ENCODE data around the gene SLC1A7. TPM values are rescaled to one million over a fixed set of nuclear protein-coding genes. Genes with fewer than 3 reads are reported as not detected.

Gene SLC1A7
- polyA plus RNA-seq, 1 donor (not counting 4 experiments of a cell fraction or from before 2014, with no cell fraction given) = not detected

DNA sequence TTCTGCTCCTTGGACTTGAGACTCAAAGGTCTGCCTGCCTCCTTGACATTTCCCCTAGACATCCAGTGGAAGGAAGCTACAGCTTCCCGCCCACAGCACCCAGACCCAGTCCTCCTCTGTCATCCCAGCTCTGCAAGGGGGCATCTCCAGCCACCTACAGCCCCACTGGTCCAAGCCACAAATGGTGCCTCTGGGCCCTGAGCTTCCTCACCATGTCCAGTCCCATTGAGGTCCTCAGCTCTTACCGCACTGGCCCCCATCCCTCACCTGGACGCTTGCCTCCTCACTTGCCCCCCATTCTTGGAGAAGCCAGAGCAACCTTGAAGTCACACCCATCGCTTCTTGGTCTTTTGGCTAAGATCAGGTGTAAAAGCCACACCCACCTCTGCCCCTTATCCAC is 67.2 kb downstream of the SLC1A7 start:
- no peak overlapping the region for H3K9ac ChIP-seq (ENCODE audit: control insufficient read depth, extremely low read depth, insufficient read depth, low read length)
- no peak overlapping the region for H2AFZ ChIP-seq (ENCODE audit: control insufficient read depth, low read length)
- peaks cover 5% of the 10 kb centered on the region for H3K27me3 ChIP-seq (ENCODE audit: control insufficient read depth, extremely low read depth, insufficient read depth, low read length)
- H3K27ac ChIP-seq (ENCODE audit: control insufficient read depth, insufficient read depth, low read length) = no peak overlapping the region
- no peaks in the 10 kb centered on the region for H3K36me3 ChIP-seq (ENCODE audit: control insufficient read depth in 2 of 2, extremely low read depth in 1 of 2, insufficient read depth in 2 of 2, low read length in 2 of 2)
- DNase-seq (ENCODE audit: low read depth, low spot score) (no peak), FAIRE-seq (no peak)
- no peaks in the 10 kb centered on the region for H3K9me1 ChIP-seq (ENCODE audit: control insufficient read depth, extremely low read depth, insufficient read depth, low read length)
- H3K9me3 ChIP-seq (ENCODE audit: control insufficient read depth, low read depth, low read length) = no peaks in the 10 kb centered on the region
- H3K4me1 ChIP-seq (ENCODE audit: control insufficient read depth, extremely low read depth, insufficient read depth, low read length) = no peaks in the 10 kb centered on the region
- dilution Hi-C loops (cut with MboI; ENCODE audit: extremely low pct_ligation_motif_present, low sequenced_read_pairs) = no loop called here
- H3K79me2 ChIP-seq (ENCODE audit: control insufficient read depth, insufficient read depth, low read length) = no peaks in the 10 kb centered on the region
- no peaks in the 10 kb centered on the region for H4K20me1 ChIP-seq (ENCODE audit: control insufficient read depth, extremely low read depth, insufficient read depth, low read length)
- H3K4me3 ChIP-seq (ENCODE audit: control insufficient read depth in 2 of 3, extremely low read depth in 1 of 3, insufficient read depth in 2 of 3, low read depth in 1 of 3, low read length in 3 of 3) = no peak overlapping the region
- TF ChIP-seq, protein P1, sequence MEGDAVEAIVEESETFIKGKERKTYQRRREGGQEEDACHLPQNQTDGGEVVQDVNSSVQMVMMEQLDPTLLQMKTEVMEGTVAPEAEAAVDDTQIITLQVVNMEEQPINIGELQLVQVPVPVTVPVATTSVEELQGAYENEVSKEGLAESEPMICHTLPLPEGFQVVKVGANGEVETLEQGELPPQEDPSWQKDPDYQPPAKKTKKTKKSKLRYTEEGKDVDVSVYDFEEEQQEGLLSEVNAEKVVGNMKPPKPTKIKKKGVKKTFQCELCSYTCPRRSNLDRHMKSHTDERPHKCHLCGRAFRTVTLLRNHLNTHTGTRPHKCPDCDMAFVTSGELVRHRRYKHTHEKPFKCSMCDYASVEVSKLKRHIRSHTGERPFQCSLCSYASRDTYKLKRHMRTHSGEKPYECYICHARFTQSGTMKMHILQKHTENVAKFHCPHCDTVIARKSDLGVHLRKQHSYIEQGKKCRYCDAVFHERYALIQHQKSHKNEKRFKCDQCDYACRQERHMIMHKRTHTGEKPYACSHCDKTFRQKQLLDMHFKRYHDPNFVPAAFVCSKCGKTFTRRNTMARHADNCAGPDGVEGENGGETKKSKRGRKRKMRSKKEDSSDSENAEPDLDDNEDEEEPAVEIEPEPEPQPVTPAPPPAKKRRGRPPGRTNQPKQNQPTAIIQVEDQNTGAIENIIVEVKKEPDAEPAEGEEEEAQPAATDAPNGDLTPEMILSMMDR (optimal IDR thresholded peaks at IDR 0.05 in 1 of 3, IDR thresholded peaks at IDR 0.05 in 1 of 3, conservative IDR thresholded peaks at IDR 0.05 in 1 of 3; ENCODE audit: extremely low read depth in 1 of 3, insufficient read depth in 2 of 3, low read length in 3 of 3) = no peak
- no peak for TF ChIP-seq EZH2 (IDR thresholded peaks at IDR 0.05; ENCODE audit: low read length)
- H3K4me2 ChIP-seq (ENCODE audit: control insufficient read depth, extremely low read depth, insufficient read depth, low read depth, low read length) = no peak overlapping the region

DNA sequence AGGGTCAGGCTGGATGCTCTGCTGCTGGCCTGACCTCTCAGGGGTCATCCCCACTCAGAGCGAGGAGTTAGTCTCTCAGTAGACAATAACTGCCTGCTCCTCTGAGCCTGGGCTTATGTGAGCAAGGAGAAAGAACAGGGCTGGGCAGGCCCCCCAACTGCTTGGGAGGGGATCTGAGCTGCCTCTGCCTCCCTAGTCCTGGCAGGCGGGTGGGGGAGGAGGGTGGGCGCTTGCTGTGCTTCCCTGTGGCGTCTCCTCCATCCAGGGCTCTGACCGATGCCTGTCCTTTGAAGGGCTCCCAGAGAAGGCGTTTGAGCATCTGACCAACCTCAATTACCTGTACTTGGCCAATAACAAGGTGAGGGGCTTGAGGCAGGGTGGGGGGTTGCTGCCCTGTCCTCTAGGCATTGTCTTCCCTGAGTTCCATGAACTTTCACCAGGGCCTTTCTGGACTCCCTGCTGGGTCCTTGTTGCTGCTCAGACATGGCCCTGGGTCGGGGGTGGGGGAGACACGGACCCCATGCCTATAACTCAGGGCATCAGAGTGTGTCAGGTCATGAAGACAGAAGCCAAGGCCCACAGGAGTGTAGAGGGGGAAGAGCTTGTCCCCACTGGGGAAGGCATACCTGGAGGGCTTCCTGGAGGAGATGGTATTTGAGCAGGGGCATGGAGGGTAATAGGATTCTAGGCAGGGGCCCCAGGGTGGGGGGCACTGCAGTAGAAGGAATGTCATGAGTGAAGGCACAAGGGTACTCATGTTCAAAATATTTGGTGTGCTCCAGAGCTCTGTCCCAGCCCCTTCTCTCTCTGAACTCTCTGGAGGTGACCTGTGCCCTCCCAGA is 67.9 kb downstream of the SLC1A7 start:
- no peaks in the 10 kb centered on the region for H4K20me1 ChIP-seq (ENCODE audit: control insufficient read depth, extremely low read depth, insufficient read depth, low read length)
- H3K79me2 ChIP-seq (ENCODE audit: control insufficient read depth, insufficient read depth, low read length) = no peaks in the 10 kb centered on the region
- H3K9me1 ChIP-seq (ENCODE audit: control insufficient read depth, extremely low read depth, insufficient read depth, low read length) = no peaks in the 10 kb centered on the region
- FAIRE-seq = no peak
- H3K4me3 ChIP-seq (ENCODE audit: control insufficient read depth in 2 of 3, extremely low read depth in 1 of 3, insufficient read depth in 2 of 3, low read depth in 1 of 3, low read length in 3 of 3) = no peak overlapping the region
- dilution Hi-C loops (cut with MboI; ENCODE audit: extremely low pct_ligation_motif_present, low sequenced_read_pairs) = no loop called here
- no peak overlapping the region for H3K27ac ChIP-seq (ENCODE audit: control insufficient read depth, insufficient read depth, low read length)
- no peaks in the 10 kb centered on the region for H3K36me3 ChIP-seq (ENCODE audit: control insufficient read depth in 2 of 2, extremely low read depth in 1 of 2, insufficient read depth in 2 of 2, low read length in 2 of 2)
- H3K9me3 ChIP-seq (ENCODE audit: control insufficient read depth, low read depth, low read length) = no peaks in the 10 kb centered on the region
- TF ChIP-seq, protein P1 (optimal IDR thresholded peaks at IDR 0.05 in 1 of 3, IDR thresholded peaks at IDR 0.05 in 1 of 3, conservative IDR thresholded peaks at IDR 0.05 in 1 of 3; ENCODE audit: extremely low read depth in 1 of 3, insufficient read depth in 2 of 3, low read length in 3 of 3) = no peak
- TF ChIP-seq EZH2 (IDR thresholded peaks at IDR 0.05; ENCODE audit: low read length) = no peak
- H3K4me2 ChIP-seq (ENCODE audit: control insufficient read depth, extremely low read depth, insufficient read depth, low read depth, low read length) = no peak overlapping the region
- H3K9ac ChIP-seq (ENCODE audit: control insufficient read depth, extremely low read depth, insufficient read depth, low read length) = no peak overlapping the region
- no peak overlapping the region for H2AFZ ChIP-seq (ENCODE audit: control insufficient read depth, low read length)
- H3K4me1 ChIP-seq (ENCODE audit: control insufficient read depth, extremely low read depth, insufficient read depth, low read length) = no peaks in the 10 kb centered on the region
- peaks cover 5% of the 10 kb centered on the region for H3K27me3 ChIP-seq (ENCODE audit: control insufficient read depth, extremely low read depth, insufficient read depth, low read length)
- DNase-seq (ENCODE audit: low read depth, low spot score) = no peak

All from keratinocyte (primary cell).